Tibial artery (tissue), 4 donors: ENCODE data around the gene TBCB.

Experiments
- DNase-seq, 2 donors: peaks; one replicate each; pipeline ENCODE4 v3.0.0-alpha.2; 2019
- H3K27ac ChIP-seq, 2 donors: fragments of 200-600 bp; sonication (generic) in 1 of 2; 1 replicate in 1 of 2; 2 replicates in 1 of 2; pipeline ENCODE4 v1.5.1; 2018 to 2019; ENCODE audit warnings: mild to moderate bottlenecking in 1 of 2
- H3K27me3 ChIP-seq, 2 donors: fragments of 200-600 bp; sonication (generic) in 1 of 2; one replicate each; pipeline versions ENCODE4 v1.5.1 to v1.6.0; 2016 to 2019
- H3K36me3 ChIP-seq, 3 donors: fragments of 200-600 bp; sonication (generic) in 2 of 3; one replicate each; pipeline ENCODE4 v1.5.1; 2016 to 2019; ENCODE audit warnings: mild to moderate bottlenecking in 2 of 3
- H3K4me1 ChIP-seq, 4 donors: fragments of 200-600 bp; sonication (generic) in 2 of 4; 1 replicate in 3 of 4; 2 replicates in 1 of 4; pipeline ENCODE4 v1.5.1; 2016 to 2019
- H3K4me3 ChIP-seq, 2 donors: fragments of 200-600 bp; sonication (generic) in 1 of 2; 1 replicate in 1 of 2; 2 replicates in 1 of 2; pipeline ENCODE4 v1.5.1; 2018 to 2019; ENCODE audit warnings: mild to moderate bottlenecking in 2 of 2
- H3K9me3 ChIP-seq, 3 donors: fragments of 200-600 bp; sonication (generic) in 1 of 3; one replicate each; pipeline ENCODE4 v1.5.1; 2016 to 2019
- CTCF ChIP-seq, 2 experiments: fragments of 200-600 bp in 1 of 2; fragments of 450-650 bp in 1 of 2; IDR thresholded peaks; one replicate each; pipeline ENCODE4 v1.5.1; 2017 to 2019; ENCODE audit warnings: antibody characterized with exemption in 2 of 2, mild to moderate bottlenecking in 1 of 2, moderate library complexity in 1 of 2
- intact Hi-C: fragments of 100-400 bp; cut with DNase I; formaldehyde crosslinking; loops from one replicate; pipeline ENCODE4 v1.15.0; 2023; ENCODE audit warnings: low total_unique reads

The TBCB gene

GRCh38 chr19:36086326-36086725, 28.9 kb upstream of the TBCB start:
- Histone ChIP-seq H3K9me3 (no peaks in the 10 kb centered on the region), H3K4me3 (no peak overlapping the region), H3K27me3 (no peaks in the 10 kb centered on the region), H3K27ac (no peak overlapping the region), H3K4me1 (no peaks in the 10 kb centered on the region), H3K36me3 (no peaks in the 10 kb centered on the region)
- no peak for DNase-seq
- intact Hi-C loops: no loop called here
- TF ChIP-seq CTCF (IDR thresholded peaks at IDR 0.05): no peak

GRCh38 chr19:36089847-36090246, 25.4 kb upstream of the TBCB start:
- intact Hi-C loops: no loop called here
- Histone ChIP-seq H3K36me3 (no peaks in the 10 kb centered on the region), H3K27ac (no peak overlapping the region), H3K9me3 (no peaks in the 10 kb centered on the region), H3K4me3 (no peak overlapping the region), H3K27me3 (no peaks in the 10 kb centered on the region), H3K4me1 (no peaks in the 10 kb centered on the region)
- no peak for DNase-seq
- TF ChIP-seq CTCF (IDR thresholded peaks at IDR 0.05): no peak

GRCh38 chr19:36090910-36091695, 24.2 kb upstream of the TBCB start:
- TF ChIP-seq CTCF (IDR thresholded peaks at IDR 0.05): no peak
- H3K36me3 ChIP-seq: no peaks in the 10 kb centered on the region

GRCh38 chr19:36092566-36092965, 22.7 kb upstream of the TBCB start:
- Histone ChIP-seq H3K27ac (no peak overlapping the region), H3K4me3 (no peak overlapping the region), H3K36me3 (no peaks in the 10 kb centered on the region), H3K4me1 (no peaks in the 10 kb centered on the region), H3K9me3 (no peaks in the 10 kb centered on the region), H3K27me3 (no peaks in the 10 kb centered on the region)
- no peak for TF ChIP-seq CTCF (IDR thresholded peaks at IDR 0.05)
- DNase-seq: no peak
- intact Hi-C loops: no loop called here

More at GRCh38 chr19:36090910-36091695, 24.2 kb upstream of the TBCB start:
- Histone ChIP-seq H3K4me3 (no peak overlapping the region), H3K9me3 (no peaks in the 10 kb centered on the region), H3K27me3 (no peaks in the 10 kb centered on the region), H3K27ac (no peak overlapping the region), H3K4me1 (no peaks in the 10 kb centered on the region)
- intact Hi-C loops: no loop called here
- DNase-seq: no peak

- H3K27me3 ChIP-seq: no peaks in the 10 kb centered on the region
- H3K9me3 ChIP-seq: no peaks in the 10 kb centered on the region
- H3K36me3 ChIP-seq: no peaks in the 10 kb centered on the region
- H3K4me1 ChIP-seq: no peaks in the 10 kb centered on the region
- TF ChIP-seq CTCF (IDR thresholded peaks at IDR 0.05): no peak
- no peak overlapping the region for H3K4me3 ChIP-seq
- intact Hi-C loops: no loop called here
- no peak overlapping the region for H3K27ac ChIP-seq
- DNase-seq: no peak
These were observed 22.1 kb upstream of the TBCB start for GRCh38 chr19:36093146-36093662.
